Gastroesophageal sphincter (tissue), 3 donors: Measurements from ENCODE around the gene TTC7B.

Source experiments
- EP300 ChIP-seq: sonication (generic); formaldehyde crosslinking; IDR thresholded peaks from one replicate; pipeline ENCODE4 v1.6.1; 2017; ENCODE audit warnings: antibody characterized with exemption, mild to moderate bottlenecking
- POLR2A ChIP-seq, 2 donors: fragments of 450-650 bp; IDR thresholded peaks; one replicate each; pipeline ENCODE4 v1.6.1; 2017; ENCODE audit warnings: antibody characterized with exemption in 2 of 2, mild to moderate bottlenecking in 2 of 2, moderate library complexity in 1 of 2
- POLR2AphosphoS5 ChIP-seq: sonication (generic); formaldehyde crosslinking; IDR thresholded peaks from one replicate; pipeline ENCODE4 v1.6.1; 2017; ENCODE audit warnings: antibody characterized with exemption
- TF ChIP-seq, protein P1 (sequence below), 4 experiments: fragments of 200-600 bp in 2 of 4; fragments of 450-650 bp in 2 of 4; sonication (generic) in 1 of 4; IDR thresholded peaks; one replicate each; pipeline ENCODE4 v1.5.1; 2017 to 2019; ENCODE audit warnings: antibody characterized with exemption in 4 of 4, mild to moderate bottlenecking in 2 of 4, moderate library complexity in 2 of 4

DNA sequence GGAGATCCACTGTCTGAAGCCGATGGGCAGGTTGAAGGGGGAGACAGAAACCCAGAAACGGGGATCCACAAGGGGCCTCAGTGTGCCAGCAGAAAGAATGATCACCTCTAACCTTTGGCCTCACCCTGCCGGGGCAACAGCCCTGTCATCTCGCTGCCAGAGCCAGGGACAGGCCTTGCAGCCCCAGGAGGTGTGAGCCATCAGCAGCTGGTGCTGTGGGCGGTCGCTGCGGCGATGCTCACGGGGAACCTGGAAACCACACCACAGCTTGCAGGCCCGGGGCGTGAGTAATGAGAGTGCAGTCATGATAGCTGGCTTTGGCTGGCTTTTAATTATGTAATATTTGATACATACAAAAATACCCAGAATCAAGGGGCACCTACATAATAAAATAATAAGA lies 4.7 kb upstream of the TTC7B start:
- TF ChIP-seq, protein P1, sequence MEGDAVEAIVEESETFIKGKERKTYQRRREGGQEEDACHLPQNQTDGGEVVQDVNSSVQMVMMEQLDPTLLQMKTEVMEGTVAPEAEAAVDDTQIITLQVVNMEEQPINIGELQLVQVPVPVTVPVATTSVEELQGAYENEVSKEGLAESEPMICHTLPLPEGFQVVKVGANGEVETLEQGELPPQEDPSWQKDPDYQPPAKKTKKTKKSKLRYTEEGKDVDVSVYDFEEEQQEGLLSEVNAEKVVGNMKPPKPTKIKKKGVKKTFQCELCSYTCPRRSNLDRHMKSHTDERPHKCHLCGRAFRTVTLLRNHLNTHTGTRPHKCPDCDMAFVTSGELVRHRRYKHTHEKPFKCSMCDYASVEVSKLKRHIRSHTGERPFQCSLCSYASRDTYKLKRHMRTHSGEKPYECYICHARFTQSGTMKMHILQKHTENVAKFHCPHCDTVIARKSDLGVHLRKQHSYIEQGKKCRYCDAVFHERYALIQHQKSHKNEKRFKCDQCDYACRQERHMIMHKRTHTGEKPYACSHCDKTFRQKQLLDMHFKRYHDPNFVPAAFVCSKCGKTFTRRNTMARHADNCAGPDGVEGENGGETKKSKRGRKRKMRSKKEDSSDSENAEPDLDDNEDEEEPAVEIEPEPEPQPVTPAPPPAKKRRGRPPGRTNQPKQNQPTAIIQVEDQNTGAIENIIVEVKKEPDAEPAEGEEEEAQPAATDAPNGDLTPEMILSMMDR (IDR thresholded peaks at IDR 0.05): no peak
- no peak for TF ChIP-seq POLR2AphosphoS5
- no peak for TF ChIP-seq POLR2A (IDR thresholded peaks at IDR 0.05)
- TF ChIP-seq EP300: no peak
